PC-9 (cell line): ENCODE results near the gene PCDHA10. TPM values are rescaled to one million over a fixed set of nuclear protein-coding genes. Genes with fewer than 3 reads are reported as not detected.

Experiments used
- BruUV-seq: library from RNA; stranded (reverse); fragments of 400-500 nt; replicated peaks from 2 replicates; lab custom pipeline; 2021; lab: Mats Ljungman, UMichigan
- CTCF ChIA-PET: fragments of 300-600 bp; sonication (Branson Sonifier 250); formaldehyde crosslinking; loops from one replicate; lab custom pipeline; 2022; ENCODE audit warnings: antibody characterized with exemption; lab: Charles Lee
- POLR2A ChIA-PET: fragments of 300-600 bp; sonication (Branson Sonifier 250); formaldehyde crosslinking; loops from one replicate; lab custom pipeline; 2022; ENCODE audit warnings: antibody characterized with exemption; ENCODE audit not compliant: unreplicated experiment; lab: Charles Lee
- DNase-seq, 2 experiments: peaks; one replicate each; pipeline versions ENCODE4 v3.0.0 to v3.0.0-alpha.2; 2015 to 2022; ENCODE audit warnings: mixed read lengths in 1 of 2
- H2AFZ ChIP-seq: fragments of 200-600 bp; sonication (generic); 2 replicates; pipeline ENCODE4 v1.8.1; 2017; ENCODE audit warnings: antibody characterized with exemption
- H3F3A ChIP-seq: fragments of 200-600 bp; sonication (generic); 2 replicates; pipeline ENCODE4 v1.8.1; 2017; ENCODE audit warnings: antibody characterized with exemption, mild to moderate bottlenecking, low read depth; ENCODE audit not compliant: insufficient read depth
- H3K27ac ChIP-seq: fragments of 200-600 bp; sonication (generic); 2 replicates; pipeline ENCODE4 v1.6.1; 2016; ENCODE audit warnings: mixed run types
- H3K27me3 ChIP-seq: fragments of 200-600 bp; sonication (generic); 2 replicates; pipeline ENCODE4 v1.6.1; 2016; ENCODE audit warnings: low read depth, mixed run types; ENCODE audit not compliant: insufficient read depth
- H3K36me3 ChIP-seq: fragments of 200-600 bp; sonication (generic); 2 replicates; pipeline ENCODE4 v1.6.1; 2016; ENCODE audit warnings: low read depth, mixed run types
- H3K4me1 ChIP-seq: fragments of 200-600 bp; sonication (generic); replicated peaks from 2 replicates; pipeline ENCODE4 v1.6.1; 2016; ENCODE audit warnings: mixed run types; ENCODE audit not compliant: insufficient read depth
- H3K4me2 ChIP-seq: fragments of 200-600 bp; sonication (generic); 2 replicates; pipeline ENCODE4 v1.6.1; 2017; ENCODE audit warnings: mixed run types
- H3K4me3 ChIP-seq: fragments of 200-600 bp; sonication (generic); 2 replicates; pipeline ENCODE4 v1.6.1; 2016; ENCODE audit warnings: mixed run types
- H3K79me2 ChIP-seq: fragments of 200-600 bp; sonication (generic); 2 replicates; pipeline ENCODE4 v1.6.1; 2017; ENCODE audit warnings: low read depth, mixed run types
- H3K9me2 ChIP-seq: fragments of 200-600 bp; sonication (generic); 2 replicates; pipeline ENCODE4 v1.8.1; 2017; ENCODE audit warnings: mild to moderate bottlenecking; ENCODE audit not compliant: insufficient read depth
- H3K9me3 ChIP-seq: fragments of 200-600 bp; sonication (generic); 2 replicates; pipeline ENCODE4 v1.8.1; 2016; ENCODE audit warnings: low read depth; ENCODE audit not compliant: insufficient read depth
- H4K20me1 ChIP-seq: fragments of 200-600 bp; sonication (generic); 2 replicates; pipeline ENCODE4 v1.8.1; 2017; ENCODE audit not compliant: insufficient read depth
- CTCF ChIP-seq: fragments of 200-600 bp; sonication (generic); conservative IDR thresholded peaks from 2 replicates; pipeline ENCODE4 v1.6.1; 2017; ENCODE audit warnings: mixed run types, antibody characterized with exemption, mild to moderate bottlenecking, moderate library complexity
- EZH2 ChIP-seq: fragments of 200-600 bp; sonication (generic); IDR thresholded peaks from 2 replicates; pipeline ENCODE4 v1.8.0; 2017; ENCODE audit warnings: antibody characterized with exemption, low read depth
- intact Hi-C: fragments of 100-400 bp; cut with micrococcal nuclease; formaldehyde crosslinking; loops from one replicate; pipeline ENCODE4 v1.10.0; 2022; ENCODE audit not compliant: unreplicated experiment
- total RNA-seq: library from RNA; stranded (reverse); gene quantifications from 2 replicates; pipeline ENCODE4 v1.2.3, GENCODE V29; 2021

Gene PCDHA10
- total RNA-seq, 1 experiment from 2014 or later, result not detected

GRCh38 chr5:140857177-140857986 lies 1.7 kb downstream of the PCDHA10 start:
- TF ChIP-seq CTCF (no peak), EZH2 (no peak)
- Histone ChIP-seq H2AFZ (no peak overlapping the region), H3K36me3 (no peaks in the 10 kb centered on the region), H3K4me3 (no peak overlapping the region), H4K20me1 (no peaks in the 10 kb centered on the region), H3K27ac (no peak overlapping the region), H3K27me3 (no peaks in the 10 kb centered on the region), H3K9me3 (peaks cover 4% of the 10 kb centered on the region; the same call in 1 of the 2 replicates), H3K79me2 (no peaks in the 10 kb centered on the region), H3K4me1 (no peaks in the 10 kb centered on the region), H3F3A (no peaks in the 10 kb centered on the region), H3K4me2 (no peak overlapping the region), H3K9me2 (no peaks in the 10 kb centered on the region)
- no TSS peak for BruUV-seq
- intact Hi-C loops, result no loop called here
- no peak for DNase-seq
- POLR2A ChIA-PET, result no interaction called here
- CTCF ChIA-PET, result no interaction called here

DNA sequence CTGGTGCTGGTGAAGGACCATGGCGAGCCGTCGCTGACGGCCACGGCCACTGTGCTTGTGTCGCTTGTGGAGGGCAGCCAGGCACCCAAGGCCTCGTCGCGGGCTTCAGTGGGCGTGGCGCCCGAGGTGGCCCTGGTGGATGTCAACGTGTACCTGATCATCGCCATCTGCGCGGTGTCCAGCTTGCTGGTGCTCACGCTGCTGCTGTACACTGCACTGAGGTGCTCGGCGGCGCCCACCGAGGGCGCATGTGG lies 2.2 kb downstream of the PCDHA10 start:
- intact Hi-C loops, result no loop called here
- no peak overlapping the region for H2AFZ ChIP-seq
- H3K9me3 ChIP-seq, result peaks cover 4% of the 10 kb centered on the region; the same call in 1 of the 2 replicates
- no peaks in the 10 kb centered on the region for H3K4me1 ChIP-seq
- no peaks in the 10 kb centered on the region for H3K9me2 ChIP-seq
- no peaks in the 10 kb centered on the region for H3F3A ChIP-seq
- ChIA-PET POLR2A (no interaction called here), CTCF (no interaction called here)
- H3K79me2 ChIP-seq, result no peaks in the 10 kb centered on the region
- no peaks in the 10 kb centered on the region for H3K27me3 ChIP-seq
- no peak overlapping the region for H3K4me2 ChIP-seq
- no TSS peak for BruUV-seq
- no peaks in the 10 kb centered on the region for H3K36me3 ChIP-seq
- H4K20me1 ChIP-seq, result no peaks in the 10 kb centered on the region
- no peak overlapping the region for H3K27ac ChIP-seq
- no peak overlapping the region for H3K4me3 ChIP-seq
- TF ChIP-seq EZH2 (no peak), CTCF (no peak)
- no peak for DNase-seq

GRCh38 chr5:140862441-140863295 lies 7.0 kb downstream of the PCDHA10 start:
- intact Hi-C loops, result no loop called here
- Histone ChIP-seq H3K9me3 (no peaks in the 10 kb centered on the region), H3K36me3 (no peaks in the 10 kb centered on the region), H3K9me2 (no peaks in the 10 kb centered on the region), H3K4me3 (no peak overlapping the region), H2AFZ (no peak overlapping the region), H3F3A (no peaks in the 10 kb centered on the region), H3K79me2 (no peaks in the 10 kb centered on the region), H4K20me1 (no peaks in the 10 kb centered on the region), H3K4me1 (no peaks in the 10 kb centered on the region), H3K27ac (no peak overlapping the region), H3K4me2 (no peak overlapping the region), H3K27me3 (no peaks in the 10 kb centered on the region)
- no peak for DNase-seq
- CTCF ChIA-PET, result no interaction called here
- BruUV-seq, result no TSS peak
- POLR2A ChIA-PET, result no interaction called here
- no peak for TF ChIP-seq CTCF
